H1 (cell line): Measurements from ENCODE around the gene EBPL. TPM values are rescaled to one million over a fixed set of nuclear protein-coding genes. Genes with fewer than 3 reads are reported as not detected.

Source experiments
- CTCF ChIA-PET: fragments of 300-600 bp; sonication (Branson Sonifier 250); formaldehyde crosslinking; loops from one replicate; lab custom pipeline; 2021; ENCODE audit not compliant: partially characterized antibody; lab: Charles Lee
- POLR2A ChIA-PET: fragments of 300-600 bp; sonication (Branson Sonifier 250); formaldehyde crosslinking; loops from one replicate; lab custom pipeline; 2021; ENCODE audit warnings: inconsistent platforms; ENCODE audit not compliant: partially characterized antibody; lab: Charles Lee
- DNase-seq, 2 experiments: peaks; one replicate each; pipeline versions ENCODE4 v3.0.0 to v3.0.0-alpha.2; 2010 to 2022; ENCODE audit warnings: low spot score in 2 of 2, low read depth in 1 of 2, mixed read lengths in 1 of 2
- FAIRE-seq: peaks from 2 replicates; lab custom pipeline; 2011; peaks lifted over from hg19 to GRCh38; lab: Jason Lieb, UNC
- H2AFZ ChIP-seq: 2 replicates; pipeline ENCODE4 v1.8.1; 2012; ENCODE audit warnings: low read length, inconsistent platforms
- H2AK5ac ChIP-seq: 2 replicates; pipeline ENCODE4 v1.6.1; 2013; ENCODE audit warnings: low read depth, low read length
- H2BK120ac ChIP-seq: replicated peaks from 2 replicates; pipeline ENCODE3; 2013; ENCODE audit warnings: low read depth, low read length, inconsistent platforms
- H2BK12ac ChIP-seq: 2 replicates; pipeline ENCODE4 v1.6.1; 2013; ENCODE audit warnings: low read depth, low read length
- H2BK15ac ChIP-seq: 2 replicates; pipeline ENCODE4 v1.6.1; 2013; ENCODE audit warnings: low read length
- H2BK20ac ChIP-seq: 2 replicates; pipeline ENCODE4 v1.6.1; 2013; ENCODE audit warnings: low read length
- H2BK5ac ChIP-seq: 2 replicates; pipeline ENCODE4 v1.6.1; 2013; ENCODE audit warnings: low read depth, low read length
- H3K14ac ChIP-seq: 2 replicates; pipeline ENCODE4 v1.6.1; 2013; ENCODE audit warnings: inconsistent platforms; ENCODE audit not compliant: insufficient read length
- H3K18ac ChIP-seq: 2 replicates; pipeline ENCODE4 v1.6.1; 2013; ENCODE audit warnings: low read length; ENCODE audit errors: extremely low read depth
- H3K23ac ChIP-seq: 2 replicates; pipeline ENCODE4 v1.6.1; 2013; ENCODE audit warnings: inconsistent platforms; ENCODE audit not compliant: insufficient read length
- H3K23me2 ChIP-seq: 2 replicates; pipeline ENCODE4 v1.6.1; 2013; ENCODE audit warnings: low read depth, low read length
- H3K27ac ChIP-seq: 2 replicates; pipeline ENCODE4 v1.6.1; 2011; ENCODE audit warnings: low read depth, low read length, inconsistent platforms
- H3K27me3 ChIP-seq, 4 experiments: replicated peaks in 1 of 4; 1 replicate in 1 of 4; 2 replicates in 3 of 4; pipeline versions ENCODE4 v1.6.1 to v1.8.1; 2011 to 2013; ENCODE audit warnings: low read length in 3 of 4, mild to moderate bottlenecking in 3 of 4, inconsistent platforms in 2 of 4, mixed read lengths in 2 of 4, moderate library complexity in 1 of 4; ENCODE audit not compliant: control insufficient read depth in 3 of 4, insufficient read depth in 3 of 4; ENCODE audit errors: extremely low read depth in 1 of 4
- H3K36me3 ChIP-seq, 4 experiments: 2 replicates each; pipeline versions ENCODE4 v1.6.1 to v1.8.1; 2011 to 2013; ENCODE audit warnings: mild to moderate bottlenecking in 4 of 4, low read length in 3 of 4, moderate library complexity in 2 of 4, control low read depth in 1 of 4, inconsistent platforms in 1 of 4; ENCODE audit not compliant: insufficient read depth in 4 of 4, control insufficient read depth in 2 of 4
- H3K4ac ChIP-seq: replicated peaks from 2 replicates; pipeline ENCODE3; 2013; ENCODE audit warnings: low read length, low read depth, mixed read lengths, inconsistent platforms; ENCODE audit not compliant: insufficient read length
- H3K4me1 ChIP-seq, 4 experiments: replicated peaks in 1 of 4; 1 replicate in 1 of 4; 2 replicates in 3 of 4; pipeline versions ENCODE4 v1.6.1 to v1.8.1; 2011 to 2013; ENCODE audit warnings: low read length in 3 of 4, inconsistent platforms in 2 of 4, mixed read lengths in 1 of 4; ENCODE audit not compliant: insufficient read depth in 4 of 4, control insufficient read depth in 3 of 4
- H3K4me2 ChIP-seq, 2 experiments: 2 replicates each; pipeline versions ENCODE4 v1.6.1 to v1.8.1; 2011 to 2013; ENCODE audit warnings: low read depth in 2 of 2, low read length in 2 of 2, control low read depth in 1 of 2, inconsistent platforms in 1 of 2, mild to moderate bottlenecking in 1 of 2; ENCODE audit not compliant: insufficient read depth in 1 of 2
- H3K4me3 ChIP-seq, 4 experiments: fragments of 200-600, 300-600 bp in 1 of 4; sonication (generic), shearing (Covaris generic), sonication (Bioruptor Twin) in 1 of 4; 2 replicates each; pipeline versions ENCODE4 v1.5.1 to v1.8.1; 2011 to 2016; ENCODE audit warnings: low read length in 4 of 4, low read depth in 3 of 4, control low read depth in 2 of 4, inconsistent platforms in 2 of 4, mild to moderate bottlenecking in 2 of 4, mixed read lengths in 1 of 4, moderate library complexity in 1 of 4; ENCODE audit not compliant: insufficient read depth in 2 of 4; ENCODE audit errors: extremely low read depth in 1 of 4
- H3K56ac ChIP-seq: replicated peaks from 2 replicates; pipeline ENCODE3; 2013; ENCODE audit warnings: low read depth, mild to moderate bottlenecking, mixed read lengths, low read length, inconsistent platforms; ENCODE audit not compliant: insufficient read length
- H3K79me1 ChIP-seq: 2 replicates; pipeline ENCODE4 v1.6.1; 2013; ENCODE audit warnings: low read depth, low read length, control low read depth
- H3K79me2 ChIP-seq, 2 experiments: 2 replicates each; pipeline versions ENCODE4 v1.6.1 to v1.8.1; 2012 to 2013; ENCODE audit warnings: low read length in 2 of 2, mild to moderate bottlenecking in 2 of 2, inconsistent platforms in 1 of 2; ENCODE audit not compliant: insufficient read depth in 2 of 2, control insufficient read depth in 1 of 2
- H3K9ac ChIP-seq, 4 experiments: replicated peaks in 1 of 4; 1 replicate in 1 of 4; 2 replicates in 3 of 4; pipeline versions ENCODE4 v1.6.1 to v1.8.1; 2011 to 2013; ENCODE audit warnings: low read depth in 3 of 4, low read length in 3 of 4, control low read depth in 2 of 4, mild to moderate bottlenecking in 2 of 4, moderate library complexity in 2 of 4, inconsistent platforms in 1 of 4; ENCODE audit errors: extremely low read depth in 1 of 4
- H3K9me3 ChIP-seq, 2 experiments: 2 replicates each; pipeline versions ENCODE4 v1.6.1 to v1.8.1; 2012 to 2013; ENCODE audit warnings: mild to moderate bottlenecking in 2 of 2, moderate library complexity in 2 of 2, control low read depth in 1 of 2, inconsistent platforms in 1 of 2, low read depth in 1 of 2, low read length in 1 of 2, mixed read lengths in 1 of 2; ENCODE audit not compliant: insufficient read depth in 2 of 2
- H4K20me1 ChIP-seq, 2 experiments: replicated peaks in 1 of 2; 2 replicates each; pipeline versions ENCODE3 to v1.8.1; 2011 to 2013; ENCODE audit warnings: inconsistent platforms in 2 of 2, low read length in 2 of 2, mild to moderate bottlenecking in 1 of 2; ENCODE audit not compliant: insufficient read depth in 2 of 2, control insufficient read depth in 1 of 2
- H4K5ac ChIP-seq: 2 replicates; pipeline ENCODE4 v1.6.1; 2013; ENCODE audit warnings: low read length, low read depth, mixed read lengths, inconsistent platforms; ENCODE audit not compliant: insufficient read length
- H4K8ac ChIP-seq: 2 replicates; pipeline ENCODE4 v1.8.0; 2013; ENCODE audit warnings: mild to moderate bottlenecking, moderate library complexity, low read length, inconsistent platforms; ENCODE audit not compliant: insufficient read depth; ENCODE audit errors: extremely low read depth
- H4K91ac ChIP-seq: replicated peaks from 2 replicates; pipeline ENCODE3; 2013; ENCODE audit warnings: low read length, mixed read lengths, inconsistent platforms; ENCODE audit not compliant: insufficient read length
- EZH2 ChIP-seq: fragments of 200-600 bp; sonication (generic); IDR thresholded peaks from 2 replicates; pipeline ENCODE4 v1.7.1; 2012; ENCODE audit warnings: low read depth, mild to moderate bottlenecking, moderate library complexity, low read length, inconsistent platforms; ENCODE audit not compliant: severe bottlenecking
- FOSL1 ChIP-seq: IDR thresholded peaks from 2 replicates; pipeline ENCODE4 v1.6.1; 2011; ENCODE audit warnings: mild to moderate bottlenecking, low read depth, low read length, moderate library complexity; ENCODE audit not compliant: insufficient read depth
- JUN ChIP-seq: IDR thresholded peaks from 2 replicates; pipeline ENCODE4 v1.6.1; 2011; ENCODE audit warnings: low read depth, mild to moderate bottlenecking, improper control_type of control experiment, low read length
- KDM1A ChIP-seq: fragments of 200-600, 300-600 bp; sonication (generic); IDR thresholded peaks from 2 replicates; pipeline ENCODE4 v1.7.1; 2016; ENCODE audit warnings: mild to moderate bottlenecking, low read length, borderline replicate concordance
- RNF2 ChIP-seq: fragments of 200-900, 300-1000 bp; sonication (generic); IDR thresholded peaks from 2 replicates; pipeline ENCODE4 v1.7.1; 2016; ENCODE audit warnings: borderline replicate concordance, low read depth, mild to moderate bottlenecking, antibody characterized with exemption, low read length; ENCODE audit not compliant: poor library complexity, severe bottlenecking; ENCODE audit errors: missing control alignments
- SIN3A ChIP-seq, 2 experiments: IDR thresholded peaks in 1 of 2; conservative IDR thresholded peaks in 1 of 2; 2 replicates each; pipeline ENCODE4 v1.6.1; 2011 to 2012; ENCODE audit warnings: low read length in 2 of 2, improper control_type of control experiment in 1 of 2, low read depth in 1 of 2, mild to moderate bottlenecking in 1 of 2
- WGBS, 2 experiments: shearing (Covaris generic) in 1 of 2; methylation state at CpG; one replicate each; pipeline versions ENCODE4 v1.1.6 to v1.1.7; 2013 to 2015; ENCODE audit warnings: low lambda C conversion rate in 2 of 2, mixed read lengths in 2 of 2, inconsistent platforms in 1 of 2, low coverage in 1 of 2, missing lambda C conversion rate in 1 of 2; ENCODE audit not compliant: insufficient replicate concordance in 2 of 2, insufficient coverage in 1 of 2, insufficient read length in 1 of 2; ENCODE audit errors: extremely low coverage in 1 of 2, missing lambda C conversion rate in 1 of 2; 5-methylcytosine and 5-hydroxymethylcytosine counted together
- polyA plus RNA-seq, 7 experiments: library from polyadenylated mRNA; depleted of rRNA in 3 of 7; stranded (reverse) in 5 of 7; unstranded in 2 of 7; fragments of >200 nt in 5 of 7; fragments of 200-250 nt in 2 of 7; gene quantifications; 1 replicate in 5 of 7; 2 replicates in 1 of 7; 4 replicates in 1 of 7; pipeline versions ENCODE4 v1.2.1 to v1.2.3, GENCODE V29; 2011 to 2013; ENCODE audit warnings: missing spikeins in 2 of 7, mixed read lengths in 2 of 7
- total RNA-seq: library from RNA; stranded (reverse); fragmentation: NEBNext Ultra II Directional; extraction: Animal tissue kit (Norgen Biotek cat#: 25700); gene quantifications from 2 replicates; pipeline ENCODE4 v1.2.1, GENCODE V29; 2021
- TF ChIP-seq, protein P1 (sequence below), 3 experiments: IDR thresholded peaks; 1 replicate in 2 of 3; 2 replicates in 1 of 3; pipeline versions ENCODE4 v1.5.1 to v1.6.1; 2011; ENCODE audit warnings: low read length in 3 of 3, mild to moderate bottlenecking in 3 of 3, inconsistent platforms in 2 of 3, low read depth in 1 of 3, moderate library complexity in 1 of 3; ENCODE audit not compliant: insufficient read depth in 1 of 3; ENCODE audit errors: control extremely low read depth in 1 of 3
- TF ChIP-seq, protein P2 (sequence below): IDR thresholded peaks from 2 replicates; pipeline ENCODE4 v1.6.1; 2012; ENCODE audit warnings: low read length, inconsistent platforms

Gene EBPL
- total and polyA plus RNA-seq, 2 of the 8 experiments (the other 6 are each of a cell fraction or from before 2014, with no cell fraction given): 130 to 204 TPM

DNA sequence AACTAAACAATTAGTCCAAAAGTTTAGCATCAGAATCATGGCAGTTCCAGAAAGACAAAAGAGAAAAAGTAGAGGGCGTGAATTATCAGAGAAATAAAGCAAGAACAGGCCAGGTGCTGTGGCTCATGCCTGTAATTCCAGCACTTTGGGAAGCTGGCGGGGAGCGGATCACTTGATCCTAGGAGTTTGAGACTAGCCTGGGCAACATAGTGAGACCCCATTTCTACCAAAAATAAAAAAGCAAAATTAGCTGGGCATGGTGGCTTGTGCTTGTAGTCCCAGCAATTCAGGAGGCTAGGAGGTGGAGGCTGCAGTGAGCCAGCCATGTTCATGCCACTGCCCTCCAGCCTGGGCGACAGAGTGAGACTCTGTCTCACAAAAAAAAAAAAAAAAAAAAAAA lies 44.6 kb downstream of the EBPL start:
- H2AFZ ChIP-seq: no peak overlapping the region
- H2BK15ac ChIP-seq: no peak overlapping the region
- H3K27me3 ChIP-seq: no peaks in the 10 kb centered on the region
- peaks cover 0 to 1% (median 0%) of the 10 kb centered on the region in 4 experiments; a peak in 1 of 7 replicates for H3K4me1 ChIP-seq
- no peak overlapping the region for H2BK5ac ChIP-seq
- no peak overlapping the region for H4K5ac ChIP-seq
- no peak overlapping the region for H2BK12ac ChIP-seq
- no peaks in the 10 kb centered on the region; a peak in 1 of 8 replicates for H3K36me3 ChIP-seq
- TF ChIP-seq, protein P1, sequence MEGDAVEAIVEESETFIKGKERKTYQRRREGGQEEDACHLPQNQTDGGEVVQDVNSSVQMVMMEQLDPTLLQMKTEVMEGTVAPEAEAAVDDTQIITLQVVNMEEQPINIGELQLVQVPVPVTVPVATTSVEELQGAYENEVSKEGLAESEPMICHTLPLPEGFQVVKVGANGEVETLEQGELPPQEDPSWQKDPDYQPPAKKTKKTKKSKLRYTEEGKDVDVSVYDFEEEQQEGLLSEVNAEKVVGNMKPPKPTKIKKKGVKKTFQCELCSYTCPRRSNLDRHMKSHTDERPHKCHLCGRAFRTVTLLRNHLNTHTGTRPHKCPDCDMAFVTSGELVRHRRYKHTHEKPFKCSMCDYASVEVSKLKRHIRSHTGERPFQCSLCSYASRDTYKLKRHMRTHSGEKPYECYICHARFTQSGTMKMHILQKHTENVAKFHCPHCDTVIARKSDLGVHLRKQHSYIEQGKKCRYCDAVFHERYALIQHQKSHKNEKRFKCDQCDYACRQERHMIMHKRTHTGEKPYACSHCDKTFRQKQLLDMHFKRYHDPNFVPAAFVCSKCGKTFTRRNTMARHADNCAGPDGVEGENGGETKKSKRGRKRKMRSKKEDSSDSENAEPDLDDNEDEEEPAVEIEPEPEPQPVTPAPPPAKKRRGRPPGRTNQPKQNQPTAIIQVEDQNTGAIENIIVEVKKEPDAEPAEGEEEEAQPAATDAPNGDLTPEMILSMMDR (IDR thresholded peaks at IDR 0.05; ENCODE audit: control extremely low read depth in 1 of 3, insufficient read depth in 1 of 3, low read depth in 1 of 3, low read length in 3 of 3): no peak
- TF ChIP-seq JUN: no peak
- no peak for TF ChIP-seq FOSL1
- TF ChIP-seq, protein P2, sequence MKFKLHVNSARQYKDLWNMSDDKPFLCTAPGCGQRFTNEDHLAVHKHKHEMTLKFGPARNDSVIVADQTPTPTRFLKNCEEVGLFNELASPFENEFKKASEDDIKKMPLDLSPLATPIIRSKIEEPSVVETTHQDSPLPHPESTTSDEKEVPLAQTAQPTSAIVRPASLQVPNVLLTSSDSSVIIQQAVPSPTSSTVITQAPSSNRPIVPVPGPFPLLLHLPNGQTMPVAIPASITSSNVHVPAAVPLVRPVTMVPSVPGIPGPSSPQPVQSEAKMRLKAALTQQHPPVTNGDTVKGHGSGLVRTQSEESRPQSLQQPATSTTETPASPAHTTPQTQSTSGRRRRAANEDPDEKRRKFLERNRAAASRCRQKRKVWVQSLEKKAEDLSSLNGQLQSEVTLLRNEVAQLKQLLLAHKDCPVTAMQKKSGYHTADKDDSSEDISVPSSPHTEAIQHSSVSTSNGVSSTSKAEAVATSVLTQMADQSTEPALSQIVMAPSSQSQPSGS: no peak
- no peak for TF ChIP-seq SIN3A (conservative IDR thresholded peaks at IDR 0.05 in 1 of 2, IDR thresholded peaks at IDR 0.05 in 1 of 2; ENCODE audit: low read depth in 1 of 2, low read length in 2 of 2)
- TF ChIP-seq RNF2: no peak
- 0 out of 2 replicates have a peak, but pooled peaks have one; percentile 19 for TF ChIP-seq KDM1A
- TF ChIP-seq EZH2: no peak
- H3K56ac ChIP-seq: no peak overlapping the region
- FAIRE-seq (no peak), DNase-seq (no peak)
- H4K20me1 ChIP-seq: no peaks in the 10 kb centered on the region
- POLR2A ChIA-PET: no interaction called here
- H2AK5ac ChIP-seq: no peak overlapping the region
- no peaks in the 10 kb centered on the region for H3K9me3 ChIP-seq
- H3K14ac ChIP-seq: no peak overlapping the region
- no peak overlapping the region for H4K91ac ChIP-seq
- no peak overlapping the region for H4K8ac ChIP-seq
- H3K4me2 ChIP-seq: no peak overlapping the region
- no peak overlapping the region for H3K27ac ChIP-seq
- no peaks in the 10 kb centered on the region for H3K79me2 ChIP-seq
- CTCF ChIA-PET: interaction anchor here (0.6 kb wide), 1 partner anchor 410 kb away, joined by 4 read pairs; no protein-coding TSS in a partner anchor
- no peaks in the 10 kb centered on the region for H3K79me1 ChIP-seq
- H3K9ac ChIP-seq: no peak overlapping the region
- no peak overlapping the region for H3K18ac ChIP-seq
- no peak overlapping the region for H3K4me3 ChIP-seq
- no peak overlapping the region for H3K4ac ChIP-seq
- H2BK20ac ChIP-seq: no peak overlapping the region
- no peaks in the 10 kb centered on the region for H3K23me2 ChIP-seq
- no peak overlapping the region for H3K23ac ChIP-seq
- WGBS, 2 experiments: 89% methylated on average over 4 of the region's 4 CpGs; no CpG with 5 or more reads in 1 of the 2 experiments
- H2BK120ac ChIP-seq: no peak overlapping the region
